SK-N-MC (cell line): ENCODE data around the gene MED27.

Experiments
- DNase-seq: peaks from one replicate; pipeline ENCODE4 v3.0.0-alpha.2; 2011; ENCODE audit warnings: low read depth, low spot score
- H3K27ac ChIP-seq: fragments of 200-600 bp; sonication (generic); 2 replicates; pipeline ENCODE4 v1.5.1; 2016; ENCODE audit warnings: mixed run types
- H3K36me3 ChIP-seq: fragments of 200-600 bp; sonication (generic); 2 replicates; pipeline ENCODE4 v1.6.1; 2017; ENCODE audit warnings: antibody characterized with exemption, low read length, mixed read lengths; ENCODE audit not compliant: insufficient read depth
- H3K4me3 ChIP-seq: fragments of 200-600 bp; sonication (generic); 2 replicates; pipeline ENCODE4 v1.5.1; 2016
- H3K9ac ChIP-seq: fragments of 200-600 bp; sonication (generic); 2 replicates; pipeline ENCODE4 v1.8.0; 2017; ENCODE audit warnings: mixed run types, mixed read lengths; ENCODE audit not compliant: insufficient read length
- H3K9me3 ChIP-seq: fragments of 200-600 bp; sonication (generic); 2 replicates; pipeline ENCODE4 v1.6.1; 2017; ENCODE audit warnings: low read depth, mild to moderate bottlenecking, antibody characterized with exemption, low read length, moderate library complexity, mixed read lengths
- EZH2 ChIP-seq: fragments of 200-600 bp; sonication (generic); IDR thresholded peaks from one replicate; pipeline ENCODE4 v1.6.1; 2017; ENCODE audit warnings: antibody characterized with exemption
- FOXP2 ChIP-seq: optimal IDR thresholded peaks from 2 replicates; pipeline ENCODE3; 2011; ENCODE audit warnings: mild to moderate bottlenecking, moderate library complexity; ENCODE audit not compliant: insufficient read depth; ENCODE audit errors: extremely low read length, control extremely low read depth
- POLR2AphosphoS5 ChIP-seq: IDR thresholded peaks from 2 replicates; pipeline ENCODE4 v1.6.1; 2012; ENCODE audit warnings: mild to moderate bottlenecking, low read depth, low read length, borderline replicate concordance

Gene MED27

GRCh38 chr9:131982102-131982501, 97.6 kb downstream of the MED27 start:
- Histone ChIP-seq H3K9me3 (no peaks in the 10 kb centered on the region), H3K4me3 (no peak overlapping the region), H3K9ac (no peak overlapping the region), H3K27ac (no peak overlapping the region), H3K36me3 (no peaks in the 10 kb centered on the region)
- no peak for TF ChIP-seq POLR2AphosphoS5
- TF ChIP-seq EZH2 = no peak
- no peak for TF ChIP-seq FOXP2
- no peak for DNase-seq

GRCh38 chr9:131981116-131981776, 98.4 kb downstream of the MED27 start:
- Histone ChIP-seq H3K9me3 (no peaks in the 10 kb centered on the region), H3K27ac (no peak overlapping the region), H3K36me3 (no peaks in the 10 kb centered on the region)

DNA sequence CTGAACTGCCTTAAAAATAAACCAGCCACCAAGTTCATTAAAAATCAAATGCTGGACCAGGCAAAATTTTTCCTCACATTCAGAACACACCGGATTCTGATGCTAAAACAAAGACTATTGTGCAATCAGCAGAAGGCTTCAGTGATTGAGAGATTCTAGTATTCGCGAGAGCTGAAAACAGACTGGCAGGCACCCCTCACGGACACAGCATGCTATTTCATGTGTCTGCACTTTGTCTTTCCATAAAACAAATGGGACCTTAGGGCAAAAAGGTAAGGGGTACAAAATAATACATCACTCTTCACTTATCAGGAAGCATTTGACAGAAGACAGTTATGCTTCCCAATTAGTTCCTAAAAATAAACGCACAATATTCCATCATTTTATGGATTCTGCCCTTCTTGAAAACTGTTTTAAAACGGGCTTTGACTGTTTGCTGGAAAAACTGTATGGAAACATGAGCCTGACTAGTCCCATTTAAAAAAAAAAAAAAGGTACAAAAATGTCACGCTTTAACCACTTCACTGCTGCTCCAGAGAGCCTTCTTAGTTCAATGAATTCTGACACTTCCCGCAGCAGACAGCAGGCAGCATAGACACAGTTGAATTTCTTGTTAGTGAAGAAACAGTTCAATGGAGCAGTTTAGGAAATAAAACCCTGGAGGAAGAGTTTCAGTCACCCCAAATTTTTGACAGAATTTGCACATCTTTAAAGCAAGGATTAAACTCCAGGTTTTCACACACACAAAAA, 99.2 kb downstream of the MED27 start:
- Histone ChIP-seq H3K4me3 (no peak overlapping the region), H3K36me3 (no peaks in the 10 kb centered on the region), H3K27ac (no peak overlapping the region), H3K9ac (no peak overlapping the region), H3K9me3 (no peaks in the 10 kb centered on the region)
- no peak for TF ChIP-seq POLR2AphosphoS5
- TF ChIP-seq EZH2 = no peak
- no peak for TF ChIP-seq FOXP2
- DNase-seq = no peak

More at GRCh38 chr9:131981116-131981776, 98.4 kb downstream of the MED27 start:
- TF ChIP-seq POLR2AphosphoS5 (no peak), EZH2 (no peak), FOXP2 (no peak)
- H3K4me3 ChIP-seq = no peak overlapping the region
- no peak overlapping the region for H3K9ac ChIP-seq
- DNase-seq = no peak

DNA sequence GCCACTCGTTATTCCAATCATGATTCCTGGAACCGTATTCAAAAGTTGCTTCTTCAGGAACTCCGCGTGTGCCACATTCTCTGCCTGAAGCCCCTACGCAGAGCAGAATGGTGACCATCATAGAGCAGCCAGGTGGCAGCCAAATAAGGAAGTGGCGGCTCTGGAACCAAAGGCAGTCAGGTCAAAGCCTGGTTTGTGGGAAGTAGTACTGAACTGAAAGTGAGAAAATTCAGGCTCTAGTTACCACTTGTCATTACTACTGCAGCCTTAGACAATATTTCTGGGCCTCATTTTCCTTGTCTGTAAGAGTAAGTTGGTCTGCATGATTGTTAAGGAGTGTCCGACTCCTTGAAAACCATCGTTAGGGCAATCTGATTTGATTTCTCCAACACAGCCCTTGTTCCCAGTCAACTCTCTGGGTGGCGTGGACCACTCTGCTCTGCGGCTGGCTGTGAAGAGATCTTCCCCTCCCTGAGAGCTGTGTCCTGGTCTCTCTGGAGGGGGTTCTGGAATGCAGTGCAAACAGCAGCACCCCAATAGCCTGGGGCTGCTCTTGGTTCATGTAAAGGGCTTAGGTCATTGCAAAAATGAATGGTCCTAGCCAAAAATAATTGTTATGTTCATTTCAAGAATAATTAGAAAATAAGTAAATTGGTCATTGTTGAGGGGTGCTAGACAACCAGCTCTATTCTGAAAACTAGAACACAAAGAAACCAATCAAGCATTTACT, 102.4 kb downstream of the MED27 start:
- Histone ChIP-seq H3K9me3 (no peaks in the 10 kb centered on the region), H3K4me3 (no peak overlapping the region), H3K36me3 (no peaks in the 10 kb centered on the region), H3K9ac (no peak overlapping the region), H3K27ac (no peak overlapping the region)
- TF ChIP-seq EZH2 (no peak), FOXP2 (no peak), POLR2AphosphoS5 (no peak)
- no peak for DNase-seq

GRCh38 chr9:131976157-131977108, 103.2 kb downstream of the MED27 start:
- H3K4me3 ChIP-seq = no peak overlapping the region
- no peaks in the 10 kb centered on the region for H3K36me3 ChIP-seq
- H3K9ac ChIP-seq = no peak overlapping the region
- DNase-seq = no peak
- H3K27ac ChIP-seq = no peak overlapping the region
- TF ChIP-seq EZH2 (no peak), FOXP2 (no peak)
- no peaks in the 10 kb centered on the region for H3K9me3 ChIP-seq

- no peak overlapping the region for H3K9ac ChIP-seq
- H3K4me3 ChIP-seq = no peak overlapping the region
- no peak for DNase-seq
- H3K36me3 ChIP-seq = no peaks in the 10 kb centered on the region
- no peaks in the 10 kb centered on the region for H3K9me3 ChIP-seq
- TF ChIP-seq FOXP2 (no peak), EZH2 (no peak)
- no peak overlapping the region for H3K27ac ChIP-seq
Measured at GRCh38 chr9:131972889-131973288, 106.8 kb downstream of the MED27 start.

DNA sequence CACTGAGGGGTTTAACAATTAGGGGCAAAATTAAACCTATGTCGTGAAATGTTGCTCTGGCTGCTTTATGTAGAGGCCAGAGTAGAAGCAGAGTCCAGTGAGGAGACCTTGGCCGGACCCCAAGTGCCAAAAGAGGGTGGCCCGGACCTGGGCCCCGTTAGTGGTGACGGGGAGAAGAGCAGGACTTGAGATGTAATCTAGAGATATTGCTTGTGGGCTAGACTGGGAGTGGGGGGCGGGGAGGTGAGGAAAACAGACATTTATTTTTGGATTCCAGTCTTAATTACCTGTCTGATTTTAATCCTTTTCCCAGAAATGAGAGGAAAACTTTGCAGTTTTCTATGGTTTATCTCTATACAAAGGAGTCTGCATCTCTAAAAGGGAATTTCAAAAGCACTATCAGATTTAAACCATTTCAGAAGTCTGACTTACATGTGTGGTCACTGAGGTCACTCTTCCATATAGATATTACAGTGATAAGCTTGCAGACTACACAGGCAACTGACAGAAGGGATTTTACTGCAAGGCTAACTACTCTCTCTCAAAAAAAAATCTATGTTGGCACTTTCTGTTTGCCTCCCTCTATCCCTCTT, 108.1 kb downstream of the MED27 start:
- Histone ChIP-seq H3K9ac (no peak overlapping the region), H3K36me3 (no peaks in the 10 kb centered on the region), H3K27ac (no peak overlapping the region), H3K4me3 (no peak overlapping the region), H3K9me3 (no peaks in the 10 kb centered on the region)
- no peak for TF ChIP-seq FOXP2
- TF ChIP-seq EZH2 = no peak
- TF ChIP-seq POLR2AphosphoS5 = no peak
- DNase-seq = no peak
